Liver (tissue), 3 donors: ENCODE results near the gene ATP2C1.

Source experiments
- EGR1 ChIP-seq, 2 donors: IDR thresholded peaks; 2 replicates each; pipeline ENCODE4 v1.6.1; 2016 to 2018; ENCODE audit warnings: antibody characterized with exemption in 2 of 2, low read depth in 2 of 2
- JUND ChIP-seq, 2 donors: IDR thresholded peaks; 2 replicates each; pipeline ENCODE4 v1.6.1; 2016; ENCODE audit warnings: antibody characterized with exemption in 2 of 2
- MAX ChIP-seq: IDR thresholded peaks from 2 replicates; pipeline ENCODE4 v1.6.1; 2016; ENCODE audit warnings: antibody characterized with exemption
- RAD21 ChIP-seq, 2 donors: IDR thresholded peaks; 2 replicates each; pipeline ENCODE4 v1.6.1; 2016; ENCODE audit warnings: antibody characterized with exemption in 2 of 2, mild to moderate bottlenecking in 2 of 2
- REST ChIP-seq: IDR thresholded peaks from 2 replicates; pipeline ENCODE4 v1.6.1; 2016; ENCODE audit warnings: antibody characterized with exemption, mild to moderate bottlenecking
- SP1 ChIP-seq: IDR thresholded peaks from 2 replicates; pipeline ENCODE4 v1.6.1; 2018; ENCODE audit warnings: antibody characterized with exemption, mild to moderate bottlenecking
- TAF1 ChIP-seq: conservative IDR thresholded peaks from 2 replicates; pipeline ENCODE4 v1.6.1; 2016; ENCODE audit warnings: antibody characterized with exemption, mild to moderate bottlenecking
- TF ChIP-seq, protein P1 (sequence below): fragments of 150-350 bp; IDR thresholded peaks from 2 replicates; pipeline ENCODE4 v1.5.1; 2017; ENCODE audit warnings: improper control_type of control experiment, low read depth, low read length; ENCODE audit not compliant: missing input control
- donor health status: healthy.
- donor health status: healthy.

GRCh38 chr3:130907966-130908365 is 14.1 kb downstream of the ATP2C1 start:
- TF ChIP-seq, protein P1, sequence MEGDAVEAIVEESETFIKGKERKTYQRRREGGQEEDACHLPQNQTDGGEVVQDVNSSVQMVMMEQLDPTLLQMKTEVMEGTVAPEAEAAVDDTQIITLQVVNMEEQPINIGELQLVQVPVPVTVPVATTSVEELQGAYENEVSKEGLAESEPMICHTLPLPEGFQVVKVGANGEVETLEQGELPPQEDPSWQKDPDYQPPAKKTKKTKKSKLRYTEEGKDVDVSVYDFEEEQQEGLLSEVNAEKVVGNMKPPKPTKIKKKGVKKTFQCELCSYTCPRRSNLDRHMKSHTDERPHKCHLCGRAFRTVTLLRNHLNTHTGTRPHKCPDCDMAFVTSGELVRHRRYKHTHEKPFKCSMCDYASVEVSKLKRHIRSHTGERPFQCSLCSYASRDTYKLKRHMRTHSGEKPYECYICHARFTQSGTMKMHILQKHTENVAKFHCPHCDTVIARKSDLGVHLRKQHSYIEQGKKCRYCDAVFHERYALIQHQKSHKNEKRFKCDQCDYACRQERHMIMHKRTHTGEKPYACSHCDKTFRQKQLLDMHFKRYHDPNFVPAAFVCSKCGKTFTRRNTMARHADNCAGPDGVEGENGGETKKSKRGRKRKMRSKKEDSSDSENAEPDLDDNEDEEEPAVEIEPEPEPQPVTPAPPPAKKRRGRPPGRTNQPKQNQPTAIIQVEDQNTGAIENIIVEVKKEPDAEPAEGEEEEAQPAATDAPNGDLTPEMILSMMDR: no peak
- TF ChIP-seq MAX (no peak), REST (no peak), TAF1 (no peak), SP1 (no peak), JUND (IDR thresholded peaks at IDR 0.05) (no peak), EGR1 (IDR thresholded peaks at IDR 0.05; ENCODE audit: low read depth in 2 of 2) (no peak), RAD21 (IDR thresholded peaks at IDR 0.05) (no peak)
